ENCODE measurements around the gene ATP11A. TPM values are rescaled to one million over a fixed set of nuclear protein-coding genes. Genes with fewer than 3 reads are reported as not detected.
"Not testable (repeated sequence)": the region's sequence is repeated elsewhere in the genome, so short reads cannot be mapped to it uniquely, and the experiment has no call there.

ATP11A gene
- total RNA-seq, 1 donor from 2014 or later: 11.5 TPM

DNA sequence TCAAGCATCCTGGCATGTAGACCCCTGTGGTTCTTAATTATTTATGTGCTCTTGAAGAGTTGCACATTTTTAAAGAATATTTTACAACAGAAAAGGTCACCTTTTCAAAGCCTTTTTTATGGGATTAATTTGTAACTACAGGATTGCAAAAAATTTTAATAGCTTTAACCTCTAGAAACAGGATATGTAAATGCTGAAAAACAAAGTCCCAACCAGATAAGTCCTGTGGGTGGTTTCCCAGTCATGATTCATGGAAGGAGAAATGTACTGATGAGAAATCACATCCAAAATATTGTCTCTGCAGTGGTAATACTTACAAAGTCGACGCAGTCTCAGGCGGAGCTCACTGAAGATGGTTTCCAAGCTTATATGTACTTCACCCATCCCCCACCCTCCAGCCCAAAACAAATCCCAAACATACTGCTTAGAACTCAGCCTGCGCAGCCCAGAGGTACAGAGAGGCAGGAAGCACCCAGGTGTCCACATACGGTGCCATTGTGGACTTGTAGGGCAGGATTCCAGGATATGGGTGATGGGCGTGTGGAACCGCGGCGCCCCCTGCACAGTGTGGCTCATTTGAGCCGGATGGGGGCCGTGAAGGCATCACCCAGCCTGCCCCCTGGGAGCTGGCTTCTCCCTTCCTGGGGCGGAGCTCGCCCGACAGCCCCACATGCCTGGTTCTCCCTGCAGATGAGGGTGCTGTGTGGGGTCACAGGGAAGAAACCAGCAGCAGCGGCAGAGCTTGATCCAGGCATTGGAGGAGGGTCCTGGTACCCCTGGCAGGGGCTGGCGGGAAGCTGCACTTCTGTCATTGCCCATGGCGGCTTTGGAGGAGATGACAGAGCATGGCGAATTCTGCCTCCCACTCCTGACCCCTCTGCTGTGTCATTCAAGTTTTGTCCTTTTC, 101.2 kb downstream of the ATP11A start:
- peaks cover 0 to 7% (median 3%) of the 10 kb centered on the region in 3 donors for H3K4me1 ChIP-seq (ENCODE audit: control insufficient read depth in 3 of 3, insufficient read depth in 3 of 3, low read length in 3 of 3)
- H3K9me3 ChIP-seq (ENCODE audit: control insufficient read depth in 3 of 3, low read length in 3 of 3): no peaks in the 10 kb centered on the region
- no peak overlapping the region for H3K4me3 ChIP-seq (ENCODE audit: low read length in 3 of 3)
- H3K27ac ChIP-seq (ENCODE audit: low read depth, low read length): no peak overlapping the region
- H3K36me3 ChIP-seq (ENCODE audit: control insufficient read depth in 3 of 3, insufficient read depth in 3 of 3, low read length in 3 of 3): peaks cover 0 to 7% (median 4%) of the 10 kb centered on the region in 3 donors
- H3K9ac ChIP-seq (ENCODE audit: low read depth in 1 of 3, low read length in 3 of 3): no peak overlapping the region
- H3K27me3 ChIP-seq (ENCODE audit: control insufficient read depth in 3 of 3, insufficient read depth in 3 of 3, low read length in 3 of 3): no peaks in the 10 kb centered on the region

DNA sequence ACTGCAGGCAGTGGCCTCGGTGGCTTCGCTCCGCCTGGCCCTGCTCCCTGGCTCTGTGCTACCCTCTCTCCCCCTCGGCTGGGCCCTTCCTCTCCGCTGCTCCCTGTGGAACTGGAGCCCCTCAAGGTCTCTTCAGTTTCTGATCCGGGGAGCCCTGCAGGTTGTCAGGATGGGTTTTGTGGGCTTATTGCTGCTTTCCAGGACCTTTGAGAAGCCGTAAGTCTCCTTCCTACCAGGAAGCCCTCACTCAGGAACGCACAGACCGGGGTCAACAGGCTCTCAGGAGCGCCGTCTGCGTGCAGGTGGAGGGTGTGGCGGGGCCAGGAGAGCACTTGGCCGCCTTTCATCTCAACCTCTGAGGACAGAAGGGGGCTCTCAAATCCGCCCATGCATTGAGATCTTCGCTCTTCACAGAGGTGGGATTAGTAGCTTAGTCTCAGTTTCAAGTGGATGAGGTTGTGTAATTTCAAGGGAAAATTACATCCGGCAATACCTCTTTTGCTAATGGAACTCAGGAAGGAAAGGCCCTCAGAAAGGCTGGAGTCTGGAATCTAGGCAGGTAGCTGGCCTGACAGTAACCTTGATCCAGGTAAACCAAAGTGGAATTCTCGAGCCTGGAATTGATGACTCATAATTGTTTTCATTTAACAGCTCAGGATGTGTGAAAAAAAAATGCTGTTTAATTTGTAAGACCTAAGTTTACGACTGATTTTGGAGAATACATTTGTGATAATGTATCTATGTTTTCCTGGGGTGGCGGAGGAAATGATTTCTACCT, 102.0 kb downstream of the ATP11A start:
- Histone ChIP-seq H3K4me1 (ENCODE audit: control insufficient read depth in 3 of 3, insufficient read depth in 3 of 3, low read length in 3 of 3) (peaks cover 0 to 7% (median 3%) of the 10 kb centered on the region in 3 donors), H3K27me3 (ENCODE audit: control insufficient read depth in 3 of 3, insufficient read depth in 3 of 3, low read length in 3 of 3) (no peaks in the 10 kb centered on the region), H3K9me3 (ENCODE audit: control insufficient read depth in 3 of 3, low read length in 3 of 3) (no peaks in the 10 kb centered on the region), H3K9ac (ENCODE audit: low read depth in 1 of 3, low read length in 3 of 3) (no peak overlapping the region), H3K4me3 (ENCODE audit: low read length in 3 of 3) (no peak overlapping the region), H3K36me3 (ENCODE audit: control insufficient read depth in 3 of 3, insufficient read depth in 3 of 3, low read length in 3 of 3) (peaks cover 0 to 7% (median under 1%) of the 10 kb centered on the region in 3 donors), H3K27ac (ENCODE audit: low read depth, low read length) (no peak overlapping the region)

DNA sequence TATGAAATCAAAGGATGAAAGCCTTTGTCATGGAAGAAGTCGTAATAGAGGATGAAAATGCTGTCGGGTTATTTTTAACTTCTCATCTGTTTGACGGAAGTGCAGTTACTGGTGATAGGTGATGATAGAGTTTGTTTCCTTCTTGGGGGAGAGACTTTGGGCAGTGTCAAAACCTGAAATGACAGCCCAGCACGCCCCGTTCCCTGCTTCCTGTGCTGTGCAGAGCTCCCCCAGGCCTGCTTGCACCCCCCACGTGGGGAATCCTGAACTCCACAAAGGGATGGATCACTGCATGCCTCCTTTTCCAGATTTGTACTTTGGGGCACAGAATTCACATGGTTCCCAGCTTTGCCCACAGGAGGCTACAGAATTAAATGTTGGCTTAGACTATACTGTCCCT, 102.7 kb downstream of the ATP11A start:
- H3K27me3 ChIP-seq (ENCODE audit: control insufficient read depth in 3 of 3, insufficient read depth in 3 of 3, low read length in 3 of 3): no peaks in the 10 kb centered on the region
- peaks cover 0 to 7% (median 3%) of the 10 kb centered on the region in 3 donors for H3K4me1 ChIP-seq (ENCODE audit: control insufficient read depth in 3 of 3, insufficient read depth in 3 of 3, low read length in 3 of 3)
- H3K36me3 ChIP-seq (ENCODE audit: control insufficient read depth in 3 of 3, insufficient read depth in 3 of 3, low read length in 3 of 3): peaks cover 0 to 7% (median 0%) of the 10 kb centered on the region in 3 donors
- H3K9me3 ChIP-seq (ENCODE audit: control insufficient read depth in 3 of 3, low read length in 3 of 3): no peaks in the 10 kb centered on the region
- H3K27ac ChIP-seq (ENCODE audit: low read depth, low read length): no peak overlapping the region
- no peak overlapping the region for H3K9ac ChIP-seq (ENCODE audit: low read depth in 1 of 3, low read length in 3 of 3)
- no peak overlapping the region for H3K4me3 ChIP-seq (ENCODE audit: low read length in 3 of 3)

DNA sequence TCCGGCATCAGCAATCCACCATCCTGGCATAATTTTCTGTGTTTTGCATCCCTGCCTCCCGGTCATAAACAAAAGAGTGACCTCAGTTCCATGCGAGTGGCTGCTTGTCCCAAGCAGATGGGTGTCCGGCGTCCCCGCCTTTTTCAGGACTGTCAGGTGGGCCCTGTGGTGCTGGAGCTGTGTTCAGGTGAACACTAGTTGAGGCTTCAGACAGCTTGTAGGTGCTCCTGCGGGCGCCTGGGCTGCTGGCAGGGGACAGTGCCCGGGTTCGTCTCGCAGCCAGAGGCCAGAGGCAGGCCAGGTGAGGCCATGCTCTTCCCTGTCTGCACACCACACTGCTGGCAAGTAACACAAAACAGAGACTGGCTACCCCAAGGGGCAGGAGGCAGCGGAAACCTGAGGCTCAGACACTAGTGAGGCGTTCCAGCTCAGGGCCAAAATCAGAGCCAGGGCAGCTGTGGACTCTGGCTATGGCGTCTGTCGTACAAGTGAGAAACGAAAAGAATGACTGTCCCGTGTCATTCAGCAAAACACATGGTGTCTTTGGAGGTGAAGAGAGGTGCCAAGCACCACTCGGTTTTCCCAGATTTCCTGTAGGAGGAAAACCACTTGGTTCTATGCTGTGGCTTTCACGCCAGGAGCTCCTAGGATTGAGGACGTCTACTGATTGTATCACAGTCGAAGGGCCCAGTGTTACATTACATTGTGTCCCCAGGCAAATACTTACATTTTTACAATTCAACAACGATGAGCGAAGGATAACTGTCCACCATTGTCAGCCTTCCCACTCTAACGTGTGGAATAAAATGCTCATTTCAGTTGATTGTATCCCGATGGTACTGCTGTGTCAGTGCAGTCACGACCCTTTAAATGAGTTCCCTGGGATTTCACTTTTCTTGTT, 104.0 kb downstream of the ATP11A start:
- no peaks in the 10 kb centered on the region for H3K9me3 ChIP-seq (ENCODE audit: control insufficient read depth in 3 of 3, low read length in 3 of 3)
- no peak overlapping the region for H3K9ac ChIP-seq (ENCODE audit: low read depth in 1 of 3, low read length in 3 of 3)
- H3K4me1 ChIP-seq (ENCODE audit: control insufficient read depth in 3 of 3, insufficient read depth in 3 of 3, low read length in 3 of 3): peaks cover 0 to 7% (median 3%) of the 10 kb centered on the region in 3 donors
- H3K27ac ChIP-seq (ENCODE audit: low read depth, low read length): no peak overlapping the region
- peaks cover 0 to 4% (median 0%) of the 10 kb centered on the region in 3 donors for H3K36me3 ChIP-seq (ENCODE audit: control insufficient read depth in 3 of 3, insufficient read depth in 3 of 3, low read length in 3 of 3)
- H3K4me3 ChIP-seq (ENCODE audit: low read length in 3 of 3): no peak overlapping the region
- no peaks in the 10 kb centered on the region for H3K27me3 ChIP-seq (ENCODE audit: control insufficient read depth in 3 of 3, insufficient read depth in 3 of 3, low read length in 3 of 3)

DNA sequence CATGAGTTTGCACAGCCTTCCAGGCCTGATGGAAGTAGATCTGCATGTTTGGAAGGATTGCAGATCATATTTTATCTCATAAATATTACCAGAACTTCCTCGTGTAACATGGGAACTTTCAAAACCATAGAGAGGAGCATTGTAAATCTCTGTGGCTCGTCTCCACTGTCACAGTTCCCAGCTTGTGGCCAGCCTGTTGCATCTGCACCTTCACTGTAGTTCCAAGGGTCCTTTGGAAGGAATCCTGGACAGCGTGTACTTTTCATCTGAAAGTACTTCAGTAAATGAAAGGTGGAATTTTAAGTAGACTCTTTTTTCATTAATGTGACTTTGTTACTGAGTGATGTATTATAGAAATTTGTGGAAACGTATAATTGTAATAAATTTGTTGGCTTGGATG, 105.4 kb downstream of the ATP11A start:
- Histone ChIP-seq H3K36me3 (ENCODE audit: control insufficient read depth in 3 of 3, insufficient read depth in 3 of 3, low read length in 3 of 3) (peaks cover 0 to 2% (median 0%) of the 10 kb centered on the region in 3 donors), H3K27me3 (ENCODE audit: control insufficient read depth in 3 of 3, insufficient read depth in 3 of 3, low read length in 3 of 3) (no peaks in the 10 kb centered on the region), H3K4me3 (ENCODE audit: low read length in 3 of 3) (no peak overlapping the region), H3K4me1 (ENCODE audit: control insufficient read depth in 3 of 3, insufficient read depth in 3 of 3, low read length in 3 of 3) (peaks cover 0 to 7% (median 3%) of the 10 kb centered on the region in 3 donors), H3K9ac (ENCODE audit: low read depth in 1 of 3, low read length in 3 of 3) (no peak overlapping the region), H3K9me3 (ENCODE audit: control insufficient read depth in 3 of 3, low read length in 3 of 3) (no peaks in the 10 kb centered on the region), H3K27ac (ENCODE audit: low read depth, low read length) (no peak overlapping the region)

DNA sequence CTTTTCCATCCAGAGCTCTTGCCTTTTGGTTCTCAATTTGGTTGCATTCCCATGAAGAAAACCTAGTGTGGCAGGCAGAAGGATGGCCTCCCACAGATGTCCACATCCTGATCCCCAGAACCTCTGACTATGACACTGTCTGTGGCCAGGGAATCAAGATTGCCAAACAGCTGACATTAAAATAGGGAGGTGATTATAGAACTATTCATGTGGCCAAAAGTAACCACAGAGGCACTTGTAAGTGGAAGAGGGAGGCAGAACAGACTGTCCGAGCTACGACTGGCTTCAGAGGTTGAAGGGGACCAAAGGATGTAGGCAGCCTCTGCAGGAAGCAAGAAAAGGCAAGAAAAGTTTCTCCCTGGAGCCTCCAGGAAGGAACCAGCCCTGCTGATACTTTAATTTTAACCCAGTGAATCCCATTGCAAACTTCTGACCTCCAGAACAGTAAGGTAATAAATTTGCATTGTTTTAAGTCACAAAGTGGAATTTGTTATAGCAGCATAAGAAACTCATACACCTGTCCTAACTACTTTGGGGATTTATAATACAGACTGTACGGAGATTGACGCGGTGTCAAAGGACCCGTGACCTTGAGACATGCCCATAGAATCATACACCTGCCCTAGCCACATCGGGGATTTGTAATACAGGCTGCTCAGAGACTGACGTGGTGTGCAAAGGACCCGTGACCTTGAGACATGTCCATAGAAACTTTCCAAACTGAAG, 106.5 kb downstream of the ATP11A start:
- H3K36me3 ChIP-seq (ENCODE audit: control insufficient read depth in 3 of 3, insufficient read depth in 3 of 3, low read length in 3 of 3): peaks cover 0 to 2% (median 0%) of the 10 kb centered on the region in 3 donors
- H3K9ac ChIP-seq (ENCODE audit: low read depth in 1 of 3, low read length in 3 of 3): no peak overlapping the region
- no peak overlapping the region for H3K4me3 ChIP-seq (ENCODE audit: low read length in 3 of 3)
- peaks cover 0 to 7% (median 3%) of the 10 kb centered on the region in 3 donors for H3K4me1 ChIP-seq (ENCODE audit: control insufficient read depth in 3 of 3, insufficient read depth in 3 of 3, low read length in 3 of 3)
- H3K9me3 ChIP-seq (ENCODE audit: control insufficient read depth in 3 of 3, low read length in 3 of 3): no peaks in the 10 kb centered on the region
- no peaks in the 10 kb centered on the region for H3K27me3 ChIP-seq (ENCODE audit: control insufficient read depth in 3 of 3, insufficient read depth in 3 of 3, low read length in 3 of 3)
- H3K27ac ChIP-seq (ENCODE audit: low read depth, low read length): no peak overlapping the region

DNA sequence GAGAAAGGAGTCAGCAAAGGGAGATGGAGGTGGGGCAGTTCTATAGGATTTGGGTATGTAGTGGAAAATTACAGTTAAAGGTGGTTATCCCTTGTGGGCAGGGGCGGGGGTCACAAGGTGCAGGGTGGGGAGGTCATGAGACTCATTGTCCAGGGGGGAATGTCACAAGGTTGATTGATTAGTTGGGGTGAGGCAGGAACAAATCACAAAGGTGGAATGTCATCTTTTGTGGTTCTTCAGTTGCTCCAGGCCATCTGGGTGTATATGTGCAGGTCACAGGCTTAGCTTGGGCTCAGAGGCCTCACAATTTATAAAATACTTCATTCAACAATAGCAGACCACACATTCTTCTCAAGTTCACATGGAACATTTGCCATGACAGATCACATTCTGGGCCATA, 109.6 kb downstream of the ATP11A start:
- no peak overlapping the region for H3K9ac ChIP-seq (ENCODE audit: low read depth in 1 of 3, low read length in 3 of 3)
- no peaks in the 10 kb centered on the region for H3K27me3 ChIP-seq (ENCODE audit: control insufficient read depth in 3 of 3, insufficient read depth in 3 of 3, low read length in 3 of 3)
- H3K4me3 ChIP-seq (ENCODE audit: low read length in 3 of 3): no peak overlapping the region
- H3K9me3 ChIP-seq (ENCODE audit: control insufficient read depth in 3 of 3, low read length in 3 of 3): no peaks in the 10 kb centered on the region
- H3K27ac ChIP-seq (ENCODE audit: low read depth, low read length): no peak overlapping the region
- H3K4me1 ChIP-seq (ENCODE audit: control insufficient read depth in 3 of 3, insufficient read depth in 3 of 3, low read length in 3 of 3): no peaks in the 10 kb centered on the region
- no peaks in the 10 kb centered on the region for H3K36me3 ChIP-seq (ENCODE audit: control insufficient read depth in 3 of 3, insufficient read depth in 3 of 3, low read length in 3 of 3)

DNA sequence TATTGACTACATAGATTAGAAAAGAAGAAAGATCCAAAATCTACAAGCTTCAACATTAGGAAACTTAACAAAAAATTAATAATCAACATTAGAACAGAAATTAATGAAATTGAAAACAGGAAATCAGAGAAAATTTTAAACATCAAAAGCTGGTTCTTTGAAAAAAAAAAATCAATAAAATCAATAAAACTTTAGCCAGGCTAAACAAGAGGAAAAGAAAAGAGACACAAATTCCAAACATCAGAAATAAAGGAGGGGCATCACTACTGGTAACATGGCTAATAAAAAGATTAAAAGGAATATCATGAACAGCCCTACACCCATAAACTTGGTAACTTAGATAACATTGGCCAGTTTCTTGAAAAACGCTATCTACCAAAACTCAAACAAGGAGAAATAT, 110.2 kb downstream of the ATP11A start:
- Histone ChIP-seq H3K4me3 (ENCODE audit: low read length in 3 of 3) (no peak overlapping the region), H3K4me1 (ENCODE audit: control insufficient read depth in 3 of 3, insufficient read depth in 3 of 3, low read length in 3 of 3) (no peaks in the 10 kb centered on the region), H3K36me3 (ENCODE audit: control insufficient read depth in 3 of 3, insufficient read depth in 3 of 3, low read length in 3 of 3) (no peaks in the 10 kb centered on the region), H3K27me3 (ENCODE audit: control insufficient read depth in 3 of 3, insufficient read depth in 3 of 3, low read length in 3 of 3) (no peaks in the 10 kb centered on the region), H3K9ac (ENCODE audit: low read depth in 1 of 3, low read length in 3 of 3) (no peak overlapping the region), H3K27ac (ENCODE audit: low read depth, low read length) (no peak overlapping the region), H3K9me3 (ENCODE audit: control insufficient read depth in 3 of 3, low read length in 3 of 3) (no peaks in the 10 kb centered on the region)

DNA sequence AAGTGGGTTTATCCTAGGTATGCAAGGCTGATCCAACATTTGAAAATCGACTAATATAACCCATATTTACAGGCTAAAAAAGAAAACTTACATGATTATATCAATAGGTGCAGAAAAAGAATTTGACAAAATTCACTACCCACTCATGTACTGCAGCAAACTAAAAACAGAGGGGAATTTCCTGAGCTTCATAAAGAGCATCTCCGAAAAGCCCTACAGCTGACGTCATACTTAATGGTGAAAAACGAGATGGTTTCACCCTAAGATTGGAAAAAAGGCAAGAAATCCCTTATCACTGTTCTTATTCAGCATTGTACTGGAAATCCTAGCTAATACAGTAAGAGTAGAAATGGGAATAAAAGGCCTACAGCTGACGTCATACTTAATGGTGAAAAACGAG, 111.0 kb downstream of the ATP11A start:
- H3K9ac ChIP-seq (ENCODE audit: low read depth in 1 of 3, low read length in 3 of 3); H3K36me3 ChIP-seq (ENCODE audit: control insufficient read depth in 3 of 3, insufficient read depth in 3 of 3, low read length in 3 of 3); H3K4me1 ChIP-seq (ENCODE audit: control insufficient read depth in 3 of 3, insufficient read depth in 3 of 3, low read length in 3 of 3); H3K9me3 ChIP-seq (ENCODE audit: control insufficient read depth in 3 of 3, low read length in 3 of 3); H3K27me3 ChIP-seq (ENCODE audit: control insufficient read depth in 3 of 3, insufficient read depth in 3 of 3, low read length in 3 of 3); H3K4me3 ChIP-seq (ENCODE audit: low read length in 3 of 3); H3K27ac ChIP-seq (ENCODE audit: low read depth, low read length): not testable (repeated sequence)

Data from skeletal muscle tissue (tissue), 4 donors.